Measurements from ENCODE around the gene GDF10. TPM values are rescaled to one million over a fixed set of nuclear protein-coding genes. Genes with fewer than 3 reads are reported as not detected.

The GDF10 gene
- total and polyA plus RNA-seq, 2 donors (not counting 3 experiments of a cell fraction or from before 2014, with no cell fraction given) = not detected

- H3K79me2 ChIP-seq (ENCODE audit: control insufficient read depth, insufficient read depth, low read length) = no peaks in the 10 kb centered on the region
- H3K36me3 ChIP-seq (ENCODE audit: control insufficient read depth in 2 of 2, extremely low read depth in 1 of 2, insufficient read depth in 2 of 2, low read length in 2 of 2) = no peaks in the 10 kb centered on the region
- dilution Hi-C loops (cut with MboI; ENCODE audit: extremely low pct_ligation_motif_present, low sequenced_read_pairs) (no loop called here), intact Hi-C loops (cut with micrococcal nuclease) (no loop called here)
- no peak for FAIRE-seq
- POLR2A ChIA-PET = no interaction called here
- no peak overlapping the region for H3K4me3 ChIP-seq (replicated peaks in 1 of 3; ENCODE audit: insufficient read depth in 1 of 3, low read depth in 1 of 3, low read length in 3 of 3)
- H3K27ac ChIP-seq (ENCODE audit: insufficient read depth, low read depth, low read length) = no peak overlapping the region
- CTCF ChIA-PET = no interaction called here
- BruUV-seq (replicated peaks) = no TSS peak
- no peak overlapping the region for H2AFZ ChIP-seq (ENCODE audit: low read depth, low read length)
- DNase-seq (ENCODE audit: low read depth, low spot score) = no peak
- H3K9me3 ChIP-seq (replicated peaks; ENCODE audit: control insufficient read depth, insufficient read depth, low read length) = no peaks in the 10 kb centered on the region
- no peak overlapping the region for H3K4me2 ChIP-seq (ENCODE audit: insufficient read depth, low read length)
- TF ChIP-seq EZH2 (IDR thresholded peaks at IDR 0.05; ENCODE audit: borderline replicate concordance, low read depth, low read length, severe bottlenecking) = no peak
- TF ChIP-seq CTCF (IDR thresholded peaks at IDR 0.05; ENCODE audit: extremely low read depth in 1 of 2, insufficient read depth in 1 of 2, low read depth in 1 of 2, low read length in 2 of 2) = no peak
- TF ChIP-seq POLR2A (IDR thresholded peaks at IDR 0.05; ENCODE audit: low read depth, low read length) = no peak
- no peak for TF ChIP-seq MYC (IDR thresholded peaks at IDR 0.05; ENCODE audit: low read depth, low read length)
- no peak for TF ChIP-seq FOS (IDR thresholded peaks at IDR 0.05; ENCODE audit: borderline replicate concordance, insufficient read depth, low read length)
- TF ChIP-seq JUN (IDR thresholded peaks at IDR 0.05; ENCODE audit: borderline replicate concordance, insufficient read depth, insufficient read length, low read depth) = no peak
- no peaks in the 10 kb centered on the region for H4K20me1 ChIP-seq (replicated peaks; ENCODE audit: control insufficient read depth, extremely low read depth, insufficient read depth, low read length)
- H3K27me3 ChIP-seq (ENCODE audit: control insufficient read depth in 2 of 2, insufficient read depth in 2 of 2, low read length in 2 of 2) = no peaks in the 10 kb centered on the region
- no peaks in the 10 kb centered on the region for H3K4me1 ChIP-seq (ENCODE audit: control insufficient read depth, extremely low read depth, insufficient read depth, low read length)
- H3K9me1 ChIP-seq (replicated peaks; ENCODE audit: control insufficient read depth, extremely low read depth, insufficient read depth, low read length) = no peaks in the 10 kb centered on the region
- H3K9ac ChIP-seq (replicated peaks; ENCODE audit: extremely low read depth, insufficient read depth, low read length) = no peak overlapping the region
Measured at GRCh38 chr10:47356708-47357107, 56.7 kb downstream of the GDF10 start.

GRCh38 chr10:47357131-47357582 lies 57.2 kb downstream of the GDF10 start:
- no peaks in the 10 kb centered on the region for H3K9me1 ChIP-seq (replicated peaks; ENCODE audit: control insufficient read depth, extremely low read depth, insufficient read depth, low read length)
- no peaks in the 10 kb centered on the region for H3K79me2 ChIP-seq (ENCODE audit: control insufficient read depth, insufficient read depth, low read length)
- DNase-seq (ENCODE audit: low read depth, low spot score) = no peak
- BruUV-seq (replicated peaks) = no TSS peak
- H3K4me1 ChIP-seq (ENCODE audit: control insufficient read depth, extremely low read depth, insufficient read depth, low read length) = no peaks in the 10 kb centered on the region
- H3K27me3 ChIP-seq (ENCODE audit: control insufficient read depth in 2 of 2, insufficient read depth in 2 of 2, low read length in 2 of 2) = no peaks in the 10 kb centered on the region
- no peaks in the 10 kb centered on the region for H4K20me1 ChIP-seq (replicated peaks; ENCODE audit: control insufficient read depth, extremely low read depth, insufficient read depth, low read length)
- ChIA-PET CTCF (interaction anchor here (1.1 kb wide), 1 partner anchor 11 kb away, joined by 3 read pairs; no protein-coding TSS in a partner anchor), POLR2A (no interaction called here)
- TF ChIP-seq GATA2 (IDR thresholded peaks at IDR 0.05; ENCODE audit: insufficient read depth, insufficient read length, low read depth, low read length) (no peak), FOS (IDR thresholded peaks at IDR 0.05; ENCODE audit: borderline replicate concordance, insufficient read depth, low read length) (no peak), POLR2A (IDR thresholded peaks at IDR 0.05; ENCODE audit: low read depth, low read length) (no peak), POLR2AphosphoS5 (IDR thresholded peaks at IDR 0.05; ENCODE audit: insufficient read depth, low read depth, low read length) (no peak), CTCF (IDR thresholded peaks at IDR 0.05; ENCODE audit: extremely low read depth in 1 of 2, insufficient read depth in 1 of 2, low read depth in 1 of 2, low read length in 2 of 2) (no peak), EZH2 (IDR thresholded peaks at IDR 0.05; ENCODE audit: borderline replicate concordance, low read depth, low read length, severe bottlenecking) (no peak), JUN (IDR thresholded peaks at IDR 0.05; ENCODE audit: borderline replicate concordance, insufficient read depth, insufficient read length, low read depth) (no peak), MYC (IDR thresholded peaks at IDR 0.05; ENCODE audit: low read depth, low read length) (no peak)
- no peak for FAIRE-seq
- H3K9me3 ChIP-seq (replicated peaks; ENCODE audit: control insufficient read depth, insufficient read depth, low read length) = no peaks in the 10 kb centered on the region
- H3K27ac ChIP-seq (ENCODE audit: insufficient read depth, low read depth, low read length) = no peak overlapping the region
- H3K36me3 ChIP-seq (ENCODE audit: control insufficient read depth in 2 of 2, extremely low read depth in 1 of 2, insufficient read depth in 2 of 2, low read length in 2 of 2) = no peaks in the 10 kb centered on the region
- no peak overlapping the region for H3K9ac ChIP-seq (replicated peaks; ENCODE audit: extremely low read depth, insufficient read depth, low read length)
- H2AFZ ChIP-seq (ENCODE audit: low read depth, low read length) = no peak overlapping the region
- intact Hi-C loops (cut with micrococcal nuclease) = no loop called here
- no peak overlapping the region for H3K4me2 ChIP-seq (ENCODE audit: insufficient read depth, low read length)
- dilution Hi-C loops (cut with MboI; ENCODE audit: extremely low pct_ligation_motif_present, low sequenced_read_pairs) = no loop called here
- no peak overlapping the region for H3K4me3 ChIP-seq (replicated peaks in 1 of 3; ENCODE audit: insufficient read depth in 1 of 3, low read depth in 1 of 3, low read length in 3 of 3)
